Mucosa of descending colon (tissue), 3 donors: ENCODE measurements around the gene IFRD1. TPM values are rescaled to one million over a fixed set of nuclear protein-coding genes. Genes with fewer than 3 reads are reported as not detected.
"Not testable (repeated sequence)": the region's sequence is repeated elsewhere in the genome, so short reads cannot be mapped to it uniquely, and the experiment has no call there.

Experiments
- ATAC-seq: fragments of 200-7000 bp; cut with Tn5 transposase; one replicate; pipeline ENCODE4 v1.9.1; 2020; ENCODE audit warnings: mild to moderate bottlenecking, moderate library complexity
- DNase-seq, 3 donors: peaks; one replicate each; pipeline ENCODE4 v3.0.0-alpha.2; 2020
- H3K36me3 ChIP-seq: fragments of 200-600 bp; one replicate; pipeline ENCODE4 v1.8.0; 2021; ENCODE audit warnings: low read depth, mild to moderate bottlenecking
- H3K4me1 ChIP-seq: fragments of 200-600 bp; one replicate; pipeline ENCODE4 v1.8.0; 2021; ENCODE audit warnings: low read depth, mild to moderate bottlenecking
- H3K4me3 ChIP-seq: fragments of 200-600 bp; one replicate; pipeline ENCODE4 v1.8.0; 2021; ENCODE audit warnings: mild to moderate bottlenecking
- H3K9me3 ChIP-seq: fragments of 200-600 bp; one replicate; pipeline ENCODE4 v1.8.0; 2021; ENCODE audit warnings: mild to moderate bottlenecking
- CTCF ChIP-seq: fragments of 200-600 bp; IDR thresholded peaks from one replicate; pipeline ENCODE4 v1.8.0; 2022; ENCODE audit warnings: antibody characterized with exemption, mild to moderate bottlenecking
- intact Hi-C, 2 donors: fragments of 100-400 bp; cut with DNase I in 1 of 2; cut with micrococcal nuclease in 1 of 2; formaldehyde crosslinking; loops; one replicate each; pipeline versions ENCODE4 v1.11.0 to v1.11.1; 2022; cut with DNase I, micrococcal nuclease
- total RNA-seq, 3 donors: library from RNA; stranded (reverse); fragmentation: NEBNext Ultra II Directional in 2 of 3; extraction: Animal tissue kit (Norgen Biotek cat#: 25700) in 2 of 3; gene quantifications; one replicate each; pipeline versions ENCODE4 v1.2.1 to v1.2.4, GENCODE V29; 2021 to 2023
- donor health status: DM: no; HTN: no; CAD: no; lungs with moderate emphysema.
- donor health status: DM: no; HTN: no; CAD: no.
- donor health status: DM: no; HTN: yes; CAD: no.

The IFRD1 gene
- total RNA-seq, 3 donors from 2014 or later: 31.2 to 68.0 (median 47.1) TPM

DNA sequence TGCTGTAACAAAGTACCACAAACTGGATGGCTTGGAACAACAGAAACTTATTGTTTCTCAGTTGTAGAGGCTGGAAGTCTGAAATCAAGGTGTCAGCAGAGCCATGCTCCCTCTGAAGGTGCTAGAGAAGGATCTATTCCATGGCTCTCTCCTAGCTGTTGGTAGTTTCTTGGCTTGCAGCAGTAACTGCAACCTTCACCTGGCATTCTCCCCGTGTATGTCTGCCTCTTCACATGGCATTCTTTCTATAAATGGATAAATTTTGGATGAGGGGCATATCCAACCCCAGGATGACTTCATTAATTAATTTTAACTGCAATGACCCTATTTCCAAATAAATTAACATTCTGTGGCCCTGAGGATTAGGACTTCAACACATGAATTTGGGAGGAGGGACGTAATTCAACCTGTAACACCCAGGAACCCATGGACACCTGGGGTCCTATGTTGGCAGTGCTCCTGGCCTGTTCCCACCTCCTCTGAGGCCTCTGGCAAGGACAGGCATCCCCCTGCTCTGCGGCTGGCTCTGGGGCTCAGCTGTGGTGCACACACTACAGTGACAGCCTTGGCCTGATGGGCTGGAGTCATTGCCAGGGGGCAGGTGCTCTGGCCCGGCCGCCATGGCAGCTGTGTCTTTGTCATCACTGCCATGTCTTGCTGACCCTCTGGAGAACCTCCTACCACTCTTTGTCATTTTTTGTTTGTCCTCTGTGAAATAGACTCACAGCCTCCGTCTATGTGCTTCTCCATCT, 61.4 kb downstream of the IFRD1 start:
- Histone ChIP-seq H3K4me1 (no peaks in the 10 kb centered on the region), H3K4me3 (no peak overlapping the region), H3K36me3 (no peaks in the 10 kb centered on the region), H3K9me3 (no peaks in the 10 kb centered on the region)
- ATAC-seq: no peak
- no peak for TF ChIP-seq CTCF
- intact Hi-C loops: no loop called here
- DNase-seq: no peak

DNA sequence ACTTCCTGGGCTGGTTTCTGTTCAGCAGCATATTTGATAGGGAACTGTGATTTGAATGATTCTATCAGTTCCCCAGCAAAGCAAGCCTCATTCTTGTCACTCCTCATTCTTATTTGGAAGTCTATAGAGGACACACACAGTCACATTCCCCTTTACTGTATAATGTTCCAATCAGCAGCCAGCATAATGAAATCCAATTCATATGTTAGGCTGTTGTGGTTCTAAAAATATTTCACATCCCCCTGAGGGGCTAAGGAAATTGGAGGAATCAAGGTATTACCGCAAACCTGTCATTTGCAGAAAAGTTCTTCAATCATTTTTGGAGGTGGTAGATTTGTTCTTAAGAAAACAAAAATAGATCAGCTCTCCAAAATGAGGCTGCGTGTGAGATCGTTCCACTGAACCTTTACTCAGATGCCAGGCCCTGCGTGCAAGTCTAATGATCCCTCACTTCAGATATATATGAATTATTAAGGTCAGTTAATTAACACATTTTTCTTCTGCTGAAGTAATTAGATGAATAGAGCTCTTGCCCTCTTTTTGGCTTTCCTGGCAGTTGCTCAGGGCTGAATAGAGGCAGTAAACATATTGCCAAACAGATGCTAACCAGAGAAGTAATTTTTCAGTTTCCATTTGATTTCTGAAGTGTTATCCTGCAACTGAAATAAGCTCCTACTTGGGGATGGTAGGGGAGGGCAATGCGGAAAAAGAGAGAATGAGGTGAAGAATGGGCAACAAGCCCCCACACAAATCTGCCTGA, 62.4 kb downstream of the IFRD1 start:
- intact Hi-C loops: no loop called here
- Histone ChIP-seq H3K4me1 (no peaks in the 10 kb centered on the region), H3K9me3 (no peaks in the 10 kb centered on the region), H3K4me3 (no peak overlapping the region), H3K36me3 (no peaks in the 10 kb centered on the region)
- DNase-seq (no peak), ATAC-seq (no peak)
- TF ChIP-seq CTCF: no peak

- DNase-seq (no peak), ATAC-seq (no peak)
- TF ChIP-seq CTCF: no peak
- intact Hi-C loops: no loop called here
- no peaks in the 10 kb centered on the region for H3K36me3 ChIP-seq
- H3K4me1 ChIP-seq: no peaks in the 10 kb centered on the region
- no peak overlapping the region for H3K4me3 ChIP-seq
- H3K9me3 ChIP-seq: no peaks in the 10 kb centered on the region
Measured at GRCh38 chr7:112515989-112516388, 65.7 kb downstream of the IFRD1 start.

DNA sequence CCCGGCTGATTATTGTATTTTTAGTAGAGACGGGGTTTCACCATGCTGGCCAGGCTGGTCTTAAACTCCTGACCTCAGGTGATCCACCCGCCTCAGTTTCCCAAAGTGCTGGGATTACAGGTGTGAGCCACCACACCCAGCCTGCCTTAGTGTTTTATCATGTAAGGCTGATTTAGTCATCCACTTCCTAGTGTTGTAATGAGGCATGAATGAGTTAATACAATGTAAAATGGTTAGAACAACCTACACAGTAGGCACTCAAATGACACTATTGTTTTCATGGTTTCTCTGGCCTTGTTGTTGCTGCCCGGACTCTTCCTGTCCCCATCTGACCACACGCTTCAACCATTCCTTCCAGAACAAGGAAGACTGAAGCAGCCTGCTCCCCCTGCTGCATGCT, 66.2 kb downstream of the IFRD1 start:
- H3K4me3 ChIP-seq, ATAC-seq, intact Hi-C loops, H3K9me3 ChIP-seq, H3K4me1 ChIP-seq, H3K36me3 ChIP-seq, DNase-seq: not testable (repeated sequence)

GRCh38 chr7:112517487-112517886, 67.2 kb downstream of the IFRD1 start:
- ATAC-seq (no peak), DNase-seq (no peak)
- no peak for TF ChIP-seq CTCF
- no peaks in the 10 kb centered on the region for H3K36me3 ChIP-seq
- no peaks in the 10 kb centered on the region for H3K4me1 ChIP-seq
- no peaks in the 10 kb centered on the region for H3K9me3 ChIP-seq
- no peak overlapping the region for H3K4me3 ChIP-seq
- intact Hi-C loops: no loop called here

DNA sequence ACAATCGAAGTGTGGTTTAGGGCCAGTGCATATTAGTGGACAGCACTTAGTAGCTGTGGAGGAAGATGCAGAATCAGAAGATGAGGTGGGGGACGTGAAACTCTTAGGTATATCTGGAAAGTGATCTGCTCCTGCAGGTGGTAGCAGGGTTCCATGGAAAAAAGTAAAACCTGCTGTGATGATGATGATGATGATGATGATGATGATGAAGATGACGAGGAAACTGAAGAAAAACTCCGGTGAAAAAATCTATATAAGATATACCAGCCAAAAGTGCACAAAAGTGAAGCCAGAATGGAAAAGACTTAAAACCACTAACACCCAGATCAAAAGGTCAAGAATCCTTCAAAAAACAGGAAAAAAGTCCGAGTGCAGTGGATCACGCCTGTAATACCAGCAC, 70.5 kb downstream of the IFRD1 start:
- no peak for TF ChIP-seq CTCF
- DNase-seq (no peak), ATAC-seq (no peak)
- no peak overlapping the region for H3K4me3 ChIP-seq
- no peaks in the 10 kb centered on the region for H3K4me1 ChIP-seq
- intact Hi-C loops: no loop called here
- H3K36me3 ChIP-seq: no peaks in the 10 kb centered on the region
- H3K9me3 ChIP-seq: no peaks in the 10 kb centered on the region
